HT1080 (cell line): Measurements from ENCODE around the gene SDK2. TPM values are rescaled to one million over a fixed set of nuclear protein-coding genes. Genes with fewer than 3 reads are reported as not detected.

Experiments
- DNase-seq: peaks from one replicate; pipeline ENCODE4 v3.0.0-alpha.2; 2015; ENCODE audit warnings: low read depth
- total RNA-seq: library from RNA; depleted of rRNA; stranded (reverse); fragments of >200 nt; shearing (Covaris generic); gene quantifications from 2 replicates; pipeline ENCODE4 v1.2.3, GENCODE V29; 2014

Gene SDK2
- total RNA-seq, 1 experiment from 2014 or later = 0.39 TPM

DNA sequence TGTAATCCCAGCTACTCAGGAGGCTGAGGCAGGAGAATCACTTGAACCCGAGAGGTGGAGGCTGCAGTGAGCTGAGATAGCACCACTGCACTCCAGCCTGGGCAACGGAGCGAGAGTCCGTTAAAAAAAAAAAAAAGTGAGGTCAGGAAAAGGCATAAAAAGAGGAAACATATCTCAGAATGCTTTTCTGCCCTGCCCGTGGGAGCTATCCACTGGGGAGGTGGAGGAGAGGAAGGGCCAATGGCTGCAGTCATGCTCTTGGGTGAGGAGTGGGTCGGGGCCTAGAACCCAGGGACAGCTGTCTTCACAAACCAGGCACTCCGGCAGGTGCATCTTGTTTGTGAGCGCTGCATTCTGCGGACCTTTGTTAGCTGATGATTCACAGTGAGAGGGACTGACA is 272.4 kb downstream of the SDK2 start:
- DNase-seq = no peak

DNA sequence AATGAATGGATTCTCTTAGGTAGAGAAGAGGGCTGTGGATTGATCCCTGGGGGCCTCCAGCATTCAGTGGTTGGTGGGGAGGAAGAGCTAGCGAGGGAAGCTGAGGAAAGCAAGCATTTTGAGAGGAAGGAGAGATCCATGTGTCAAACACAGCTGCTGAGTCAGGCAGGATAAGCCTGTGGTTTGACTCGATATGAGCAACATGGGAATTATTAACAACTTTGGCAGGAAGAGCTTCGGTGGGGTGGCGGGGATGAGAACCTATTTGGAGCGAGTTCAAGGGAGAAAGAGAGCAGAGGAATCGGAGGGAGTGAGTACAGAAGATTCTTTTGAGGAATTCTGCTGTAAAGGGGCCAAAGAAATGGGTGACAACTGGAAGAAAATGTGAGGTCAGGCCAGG is 273.0 kb downstream of the SDK2 start:
- DNase-seq = peak; percentile 90

DNA sequence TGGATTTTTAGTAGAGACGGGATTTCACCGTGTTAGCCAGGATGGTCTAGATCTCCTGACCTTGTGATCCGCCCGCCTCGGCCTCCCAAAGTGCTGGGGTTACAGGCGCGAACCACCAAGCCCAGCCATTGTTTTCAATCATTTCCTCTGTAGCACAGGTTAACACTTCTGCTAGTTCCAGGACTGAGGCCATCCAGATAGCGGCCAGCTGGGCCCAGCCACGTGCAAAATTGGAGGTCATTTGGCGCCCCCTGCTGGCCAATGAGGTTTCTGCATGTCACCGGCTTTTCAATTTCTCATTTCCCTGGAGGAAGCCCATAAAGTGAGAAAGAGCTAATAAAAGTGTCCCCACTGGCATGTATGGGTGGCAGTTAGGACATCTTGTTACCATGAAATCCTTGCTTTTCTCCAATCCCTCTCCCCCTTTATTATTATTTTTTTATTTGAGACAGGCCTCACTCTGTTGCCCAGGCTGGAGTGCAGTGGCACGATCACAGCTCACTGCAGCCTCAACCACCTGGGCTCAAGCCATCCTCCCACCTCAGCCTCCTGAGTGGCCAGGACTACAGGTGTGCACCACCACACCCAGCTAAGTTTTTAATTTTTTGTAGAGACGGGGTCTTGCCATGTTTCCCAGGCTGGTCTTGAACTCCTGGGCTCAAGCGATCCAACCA is 274.3 kb downstream of the SDK2 start:
- peak; percentile 80 for DNase-seq

DNA sequence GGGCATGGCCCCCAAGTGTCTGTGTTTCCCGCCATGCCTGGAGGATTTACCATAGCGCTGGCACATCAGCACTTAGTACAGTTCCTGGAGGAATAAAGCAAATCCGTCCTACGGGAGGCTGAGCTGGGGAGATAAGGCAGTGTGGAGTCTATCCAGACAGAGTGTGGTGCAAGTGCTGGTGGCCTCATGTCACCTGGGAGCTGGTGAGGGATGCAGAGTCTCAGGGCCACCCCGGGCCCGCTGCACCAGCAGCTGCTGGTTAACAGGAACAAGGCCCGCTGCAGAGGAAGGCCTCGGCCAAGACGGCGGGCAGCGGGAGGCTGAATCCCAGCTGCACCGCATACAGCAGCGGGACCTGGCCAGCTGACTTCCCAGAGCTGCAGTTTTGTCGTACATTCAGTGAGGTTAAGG is 275.1 kb downstream of the SDK2 start:
- DNase-seq = no peak

DNA sequence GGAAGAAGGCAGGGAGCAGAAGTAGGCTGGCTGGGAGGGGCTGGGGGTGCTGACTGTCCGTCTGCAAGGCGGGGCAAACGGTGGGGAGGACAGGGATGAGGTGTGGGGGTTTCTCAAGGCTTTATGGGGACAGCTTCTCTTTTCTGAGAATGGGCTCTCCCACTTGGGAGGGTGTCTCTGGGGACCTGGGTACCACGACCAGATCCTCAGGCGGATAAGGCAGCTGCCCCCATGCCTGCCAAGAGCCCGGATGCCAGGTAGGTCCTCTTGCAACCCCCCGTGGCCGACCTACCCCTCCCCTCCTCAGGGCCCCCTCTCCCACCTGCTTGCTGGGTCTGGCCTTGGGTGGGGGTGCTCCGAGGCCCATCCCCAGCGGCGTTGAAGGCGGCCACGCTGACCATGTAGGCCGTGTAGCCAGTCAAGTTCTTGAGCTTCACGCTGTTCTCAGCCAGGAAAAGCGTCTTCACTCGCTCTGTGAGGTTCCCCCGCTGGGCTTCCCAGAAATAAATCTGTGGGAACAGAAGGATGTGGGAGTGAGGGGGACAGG is 276.1 kb downstream of the SDK2 start:
- DNase-seq = no peak

DNA sequence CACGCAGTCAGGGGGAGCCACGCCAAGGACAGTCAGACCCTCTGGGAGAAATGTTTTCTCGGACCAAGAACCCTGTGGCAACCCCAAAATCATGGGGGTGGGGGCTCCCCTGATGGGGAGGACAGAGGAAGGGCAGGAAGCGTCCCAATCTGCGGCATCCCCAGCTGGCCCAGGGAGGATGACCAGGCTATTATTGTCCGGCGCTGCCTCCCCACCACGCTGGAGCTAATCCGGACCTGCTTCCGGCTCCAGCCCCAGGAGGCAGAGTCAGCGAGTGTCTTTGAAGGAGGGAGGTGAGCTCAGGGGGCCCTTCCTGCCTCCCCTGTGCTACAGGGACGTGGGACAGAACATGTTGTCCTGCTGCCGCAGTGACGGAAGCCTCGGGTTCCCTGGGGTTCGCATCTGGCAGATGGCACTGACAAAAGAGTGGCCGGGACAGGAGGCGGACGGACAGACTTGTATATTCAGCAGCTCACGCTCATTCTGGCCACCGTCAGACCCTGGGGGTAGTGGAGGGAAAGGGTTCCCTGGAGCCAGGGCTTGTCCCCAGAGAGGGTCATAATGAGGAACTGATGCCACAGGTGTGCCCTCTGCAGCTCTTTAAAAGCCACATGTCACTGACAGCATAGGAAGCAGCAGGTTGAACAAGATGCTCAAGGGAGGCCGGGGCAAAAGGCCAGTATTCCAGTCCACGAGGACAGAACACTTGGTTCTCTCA is 278.2 kb downstream of the SDK2 start:
- DNase-seq = no peak

DNA sequence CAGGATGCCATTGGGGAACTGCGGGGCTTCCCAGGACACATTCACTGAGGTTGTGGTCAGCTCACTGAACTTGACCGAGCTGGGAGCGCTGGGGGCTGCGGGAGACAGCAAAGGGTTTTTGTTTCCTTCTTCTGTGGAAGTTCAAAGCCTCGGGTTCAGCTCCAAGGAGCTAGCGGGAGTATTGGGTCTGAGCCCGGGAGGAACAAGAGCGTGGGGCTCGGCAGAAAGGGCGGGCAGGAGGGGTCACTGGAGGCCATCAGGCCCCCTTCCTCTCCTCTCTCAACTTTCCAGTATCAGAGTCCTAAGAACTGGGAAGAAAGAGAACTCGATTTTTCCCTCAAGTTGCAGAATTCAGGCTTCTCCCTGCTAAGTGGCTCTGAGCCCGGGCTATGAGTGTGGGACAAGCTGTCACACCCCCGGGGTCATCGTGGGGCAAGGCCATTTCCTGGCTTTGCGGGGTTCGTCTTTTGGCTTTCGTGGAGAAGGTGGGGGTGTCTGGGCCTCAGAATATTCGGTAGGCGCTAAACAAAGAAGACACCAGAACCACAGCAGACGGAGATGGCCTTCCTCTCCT is 278.9 kb downstream of the SDK2 start:
- DNase-seq = no peak

DNA sequence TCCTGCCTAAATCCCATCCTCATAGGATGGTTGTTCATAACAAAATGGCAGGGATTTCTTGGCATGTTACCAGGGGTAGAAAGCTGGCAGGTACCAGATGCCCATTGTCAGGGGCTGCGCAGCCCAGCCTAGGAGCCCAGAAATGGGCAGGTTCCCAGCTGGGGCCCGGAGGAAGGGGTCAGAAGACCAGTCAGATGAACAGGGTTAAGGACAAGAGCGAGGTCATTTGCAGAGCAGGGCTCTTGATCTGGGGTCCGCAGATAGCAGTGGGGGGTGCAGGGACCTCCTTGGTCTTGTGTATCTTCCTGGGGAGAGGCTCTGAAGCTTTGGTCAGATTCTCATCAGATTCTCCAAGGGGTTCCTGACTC is 280.1 kb downstream of the SDK2 start:
- DNase-seq = no peak

DNA sequence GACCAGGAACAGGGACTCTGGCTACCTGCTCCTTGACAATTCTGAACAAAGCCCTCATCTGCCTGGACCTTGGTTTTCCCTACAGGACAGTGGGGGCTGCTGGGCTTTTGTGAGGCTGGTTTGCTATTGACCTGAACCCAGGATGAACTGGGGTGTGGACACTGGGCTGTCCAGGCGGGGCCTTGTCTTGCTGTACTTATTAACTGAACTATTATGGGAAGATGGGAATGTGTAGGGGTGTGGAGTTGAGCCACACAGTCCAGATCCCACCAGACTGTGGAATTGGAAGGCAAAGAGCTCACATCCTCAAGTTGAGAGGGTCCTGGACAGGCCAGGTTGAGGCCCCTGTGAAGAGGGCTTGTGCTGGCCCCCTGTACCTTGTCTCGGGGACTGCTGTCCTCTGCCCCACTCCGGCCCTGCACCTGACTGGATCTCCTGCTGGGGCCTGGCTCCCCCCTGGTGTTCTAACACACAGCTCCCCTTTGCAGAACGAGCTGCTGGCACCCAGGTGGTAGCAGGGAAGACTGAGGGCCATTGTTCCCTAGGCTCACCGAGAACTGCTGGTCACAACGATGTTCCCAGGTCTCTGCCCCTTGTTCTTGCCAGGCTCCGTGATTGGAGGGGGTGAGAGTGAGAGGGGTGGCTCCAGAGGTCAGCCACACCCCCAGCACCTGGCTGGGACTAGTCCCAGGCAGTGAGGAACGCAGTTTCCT is 280.6 kb downstream of the SDK2 start:
- no peak for DNase-seq

DNA sequence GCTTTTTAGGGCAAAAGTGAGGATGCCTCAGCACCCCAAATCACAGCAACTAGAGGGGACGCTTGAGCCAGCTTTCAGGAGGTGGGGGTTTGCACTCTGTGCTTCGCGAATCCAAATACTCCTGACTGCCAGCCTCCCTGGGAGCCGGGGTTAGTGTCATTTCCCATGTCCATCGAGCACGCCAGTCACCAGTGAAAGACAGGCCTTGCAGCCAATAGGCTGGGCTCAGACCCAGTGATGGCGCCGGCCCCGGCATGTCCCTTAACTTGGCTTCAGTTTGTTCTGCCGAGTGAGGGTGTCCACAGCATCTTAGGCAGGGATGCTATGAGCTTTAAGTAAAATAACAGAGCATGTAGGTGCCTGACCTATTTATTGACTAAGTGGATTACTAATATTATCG is 281.5 kb downstream of the SDK2 start:
- no peak for DNase-seq

DNA sequence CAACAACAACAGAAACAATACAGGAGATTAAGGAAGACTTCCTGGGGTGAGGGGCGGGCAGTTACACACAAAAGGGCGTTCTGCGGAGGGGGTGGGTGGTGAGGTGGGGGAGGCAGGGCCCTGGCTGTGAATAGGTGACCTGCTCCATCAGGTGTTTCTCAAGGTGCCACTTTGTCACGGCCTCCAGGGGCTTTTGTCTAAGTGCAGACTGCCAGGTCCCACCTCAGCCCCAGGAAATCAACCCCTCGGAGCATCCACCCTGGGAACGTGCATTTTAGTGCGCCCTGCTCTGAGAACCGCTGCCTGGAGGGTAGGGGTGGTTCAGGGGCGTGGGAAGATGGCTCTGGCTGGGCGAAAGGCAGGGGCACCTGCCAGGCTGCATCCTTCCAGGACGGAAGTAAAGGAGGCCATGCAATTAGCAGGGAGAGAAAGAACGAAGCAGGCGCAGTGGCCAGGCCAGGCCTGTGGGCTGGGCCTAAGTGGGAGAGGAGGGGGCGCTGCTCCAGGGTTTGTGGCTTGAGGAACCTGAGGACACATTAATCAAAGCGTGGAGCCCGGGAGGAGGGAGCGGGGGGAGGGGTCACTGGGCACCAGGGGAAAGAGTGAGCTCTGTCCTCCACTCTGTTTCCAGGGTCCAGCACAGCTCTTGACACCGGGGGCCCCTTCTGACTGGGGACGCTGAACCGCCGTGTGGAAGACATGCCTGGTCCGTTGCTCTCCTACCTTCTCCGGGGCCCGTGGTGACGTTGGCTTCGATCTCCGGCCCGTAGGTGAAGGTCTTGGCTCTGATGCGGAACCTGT is 283.1 kb downstream of the SDK2 start:
- DNase-seq = no peak

DNA sequence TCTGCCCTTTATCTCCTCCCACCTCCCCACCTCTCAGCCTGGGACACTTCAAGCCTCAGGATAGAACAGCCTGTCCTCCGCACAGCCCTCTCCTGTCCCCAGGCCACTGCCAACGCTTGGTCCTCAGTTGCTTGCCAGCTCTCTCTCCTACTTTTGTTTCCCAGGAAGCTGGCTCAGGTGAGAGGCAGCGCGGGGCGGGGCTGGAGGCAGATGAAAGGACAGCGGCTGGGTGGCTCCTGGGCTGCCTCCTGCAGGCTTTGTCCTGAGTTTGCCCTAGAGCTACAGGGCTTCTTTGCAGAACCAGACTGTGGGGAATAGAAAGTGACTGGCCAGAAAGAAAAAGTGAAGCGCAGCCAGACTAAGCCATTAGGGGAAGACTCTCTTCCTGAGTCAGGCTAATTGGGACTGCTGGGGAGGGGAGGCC is 284.2 kb downstream of the SDK2 start:
- DNase-seq = no peak

DNA sequence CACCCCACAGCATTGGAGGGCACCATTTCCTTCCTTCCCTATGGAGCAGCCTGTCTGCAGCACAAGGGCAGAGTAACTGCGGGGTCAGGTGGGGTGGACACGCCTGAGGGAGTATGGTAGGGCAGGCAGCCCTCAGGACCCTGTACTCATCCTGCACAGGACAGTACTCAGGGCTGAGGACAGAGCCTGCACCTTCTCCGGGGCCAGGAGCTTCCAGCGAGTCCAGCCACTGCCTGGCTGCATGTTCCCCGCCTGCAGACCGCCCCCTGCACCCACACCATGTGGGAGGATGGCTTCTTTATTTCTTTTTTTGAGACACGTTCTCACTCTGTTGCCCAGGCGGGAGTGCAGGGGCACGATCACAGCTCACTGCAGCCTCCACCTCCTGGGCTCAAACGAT is 284.9 kb downstream of the SDK2 start:
- no peak for DNase-seq

DNA sequence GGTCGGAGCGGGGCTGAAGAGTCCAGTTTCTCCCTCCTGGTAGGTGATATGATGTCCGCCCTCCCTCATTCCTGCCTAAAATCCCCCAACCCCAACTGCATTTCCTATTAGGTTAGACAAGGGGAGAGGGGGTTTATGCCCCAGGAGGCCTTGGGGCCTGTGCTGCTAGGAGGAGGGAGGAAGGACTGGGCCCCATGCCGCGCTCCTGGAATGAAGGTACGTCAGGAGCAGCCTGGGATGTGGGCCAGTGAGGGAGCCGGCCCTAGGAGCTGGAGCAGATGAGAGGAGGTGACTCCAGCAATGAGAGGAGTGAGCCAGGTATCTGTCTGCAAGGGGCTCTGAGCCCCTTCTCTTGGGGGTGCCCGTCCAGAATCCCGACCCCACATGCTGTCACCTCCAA is 285.6 kb downstream of the SDK2 start:
- DNase-seq = no peak

DNA sequence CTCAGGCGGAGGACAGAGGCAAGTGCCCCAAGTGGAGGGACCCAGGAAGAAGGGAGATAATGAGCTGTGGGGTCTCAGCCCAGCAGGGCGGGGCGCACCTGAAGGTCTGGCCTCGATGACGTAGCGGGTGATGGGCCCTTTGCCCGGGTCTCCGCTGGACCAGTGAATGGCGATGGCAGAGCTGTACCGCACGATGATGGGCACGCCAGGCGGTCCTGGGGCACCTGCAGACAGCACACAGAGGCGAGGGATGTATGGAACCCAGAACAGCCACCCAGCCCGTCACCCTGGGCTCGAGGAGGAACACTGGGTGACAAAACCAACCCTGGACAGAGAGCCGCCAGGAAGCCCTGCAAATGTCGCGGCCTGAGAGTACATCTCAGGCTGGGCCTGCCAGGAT is 286.3 kb downstream of the SDK2 start:
- no peak for DNase-seq

DNA sequence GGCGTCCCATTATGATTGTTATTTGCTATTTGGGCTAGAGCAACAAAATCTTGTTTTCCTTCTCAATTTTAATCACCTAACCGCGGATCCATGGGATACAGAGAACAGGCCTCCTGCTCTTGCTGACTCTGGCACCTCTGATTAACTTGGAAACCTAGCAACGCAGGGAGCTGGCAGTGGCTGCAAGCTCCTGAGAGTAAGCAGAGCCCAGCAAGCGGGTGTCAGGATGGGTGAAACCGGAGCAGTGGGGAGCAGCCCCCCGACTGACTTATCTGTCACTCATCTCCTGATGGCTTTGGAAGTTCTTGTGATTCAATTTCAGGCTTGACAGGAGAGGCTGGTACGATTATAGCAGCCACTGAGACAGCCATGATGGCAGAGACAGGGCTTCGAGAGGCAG is 286.9 kb downstream of the SDK2 start:
- no peak for DNase-seq

DNA sequence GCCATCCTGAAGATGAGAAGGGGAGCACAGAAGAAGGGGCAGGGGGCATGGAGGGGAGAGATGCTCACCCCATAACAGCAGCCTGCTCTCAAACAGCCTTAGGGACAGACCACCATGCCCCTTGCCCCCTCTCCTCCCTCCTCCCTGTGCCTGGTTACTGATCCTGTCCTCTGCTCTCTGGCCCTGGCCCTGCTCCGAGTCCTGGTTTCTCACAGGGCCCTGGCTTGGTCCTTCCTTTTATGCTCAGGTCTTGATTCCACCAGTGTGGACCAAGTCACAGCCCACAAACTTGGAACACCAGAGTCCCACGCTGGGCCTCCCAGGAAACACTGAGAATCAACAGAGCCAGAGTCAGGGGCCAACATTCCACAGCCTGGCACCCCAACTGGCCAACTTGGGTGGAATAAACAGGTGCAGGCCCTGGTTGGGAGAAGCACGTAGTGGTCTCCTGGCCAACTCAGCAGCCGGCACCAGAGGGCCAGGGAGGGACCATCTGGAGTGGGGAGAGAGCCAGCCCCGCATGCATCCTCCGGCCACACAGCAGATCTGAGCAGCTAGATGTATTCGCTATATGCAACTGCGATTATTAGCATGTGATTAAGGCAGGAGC is 287.6 kb downstream of the SDK2 start:
- no peak for DNase-seq

DNA sequence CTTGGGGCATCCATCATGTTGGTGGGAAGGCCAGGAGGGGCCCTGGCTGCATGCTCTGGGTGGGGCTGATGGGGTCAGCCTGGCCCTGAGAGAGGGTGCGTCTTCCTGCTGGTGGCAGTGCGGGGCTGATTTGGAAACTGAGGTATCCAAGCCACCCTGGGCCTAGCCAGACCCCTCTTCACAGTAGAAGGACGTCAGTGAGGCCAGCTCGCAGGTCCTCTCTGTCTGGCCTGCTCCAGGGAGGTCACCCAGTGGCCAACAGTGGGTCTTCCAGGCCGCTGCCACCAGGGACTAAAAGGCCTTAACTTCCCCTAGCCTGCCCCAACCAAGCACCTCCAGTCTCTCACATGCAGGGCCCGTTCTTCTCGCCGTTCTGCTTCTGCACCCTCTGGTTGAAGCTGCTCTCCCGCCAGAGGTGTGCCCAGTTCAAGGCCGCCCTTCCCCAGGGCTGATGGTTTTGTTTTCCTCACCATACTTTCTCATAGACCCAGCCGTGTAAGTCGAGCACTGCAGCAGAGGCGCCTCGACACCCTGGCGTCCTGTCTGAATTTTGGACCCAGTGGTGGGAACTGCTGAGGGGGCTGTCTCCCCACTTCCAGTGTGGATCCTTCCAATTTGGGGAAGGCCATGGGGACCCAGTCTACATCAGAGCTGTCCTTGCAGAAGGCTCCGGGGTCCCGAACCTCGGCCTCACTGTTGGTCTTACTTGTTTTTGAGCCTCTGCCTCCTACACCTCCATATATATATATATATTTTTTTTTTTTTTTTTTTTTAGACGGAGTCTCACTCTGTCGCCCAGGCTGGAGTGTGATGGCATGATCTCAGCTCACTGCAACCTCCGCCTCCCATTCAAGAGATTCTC is 289.6 kb downstream of the SDK2 start:
- no peak for DNase-seq

DNA sequence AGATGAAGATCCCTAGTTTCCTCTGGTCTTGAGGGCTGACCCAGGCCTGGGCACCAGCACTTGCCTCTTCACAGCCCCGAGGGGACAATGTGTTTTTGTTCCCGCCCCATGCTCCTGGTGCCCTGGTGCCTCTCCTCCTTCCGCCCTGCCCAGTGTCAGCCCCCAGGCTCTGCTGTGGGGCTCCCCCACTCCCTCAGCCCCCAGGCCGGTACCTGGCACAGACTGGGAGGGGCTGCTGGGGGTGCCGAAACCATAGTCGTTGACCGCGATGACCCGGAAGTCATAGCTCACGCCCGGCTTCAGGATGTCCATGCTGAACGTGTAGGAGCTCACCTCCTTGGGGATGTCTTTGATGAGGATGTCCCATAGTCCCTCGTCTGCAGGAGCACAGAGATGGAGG is 292.0 kb downstream of the SDK2 start:
- DNase-seq = no peak

DNA sequence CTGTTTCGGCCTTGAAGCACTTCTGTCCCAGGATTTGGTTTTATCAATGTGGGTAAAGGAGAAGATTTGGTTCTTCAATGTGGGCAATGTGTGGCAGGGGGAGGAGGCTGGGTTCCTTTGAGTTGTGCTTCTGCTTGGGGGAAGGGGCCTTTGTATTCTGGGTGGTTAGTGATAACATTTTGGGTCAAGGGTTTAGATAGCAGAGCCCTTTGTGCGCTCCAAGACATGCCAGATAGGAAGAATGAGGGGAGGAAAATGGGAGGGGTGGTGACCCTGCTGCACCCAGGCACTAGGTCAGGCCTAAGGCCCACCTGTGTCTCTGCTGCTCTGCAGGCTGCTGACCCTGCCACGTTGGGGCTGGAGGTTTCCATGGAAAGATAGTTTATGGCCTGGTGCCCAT is 292.5 kb downstream of the SDK2 start:
- DNase-seq = no peak
